Ovary (tissue), 3 donors: ENCODE results near the gene ARHGEF6.

Experiments
- POLR2A ChIP-seq: fragments of 450-650 bp; IDR thresholded peaks from one replicate; pipeline ENCODE4 v1.6.1; 2017; ENCODE audit warnings: antibody characterized with exemption, mild to moderate bottlenecking, moderate library complexity
- TF ChIP-seq, protein P1 (sequence below), 3 donors: fragments of 450-650 bp in 2 of 3; fragments of 200-600 bp in 1 of 3; IDR thresholded peaks; one replicate each; pipeline versions ENCODE4 v1.5.1 to v1.8.0; 2016 to 2022; ENCODE audit warnings: antibody characterized with exemption in 3 of 3, mild to moderate bottlenecking in 1 of 3
- donor health status: DM: no; HTN: no; CAD: no.

DNA sequence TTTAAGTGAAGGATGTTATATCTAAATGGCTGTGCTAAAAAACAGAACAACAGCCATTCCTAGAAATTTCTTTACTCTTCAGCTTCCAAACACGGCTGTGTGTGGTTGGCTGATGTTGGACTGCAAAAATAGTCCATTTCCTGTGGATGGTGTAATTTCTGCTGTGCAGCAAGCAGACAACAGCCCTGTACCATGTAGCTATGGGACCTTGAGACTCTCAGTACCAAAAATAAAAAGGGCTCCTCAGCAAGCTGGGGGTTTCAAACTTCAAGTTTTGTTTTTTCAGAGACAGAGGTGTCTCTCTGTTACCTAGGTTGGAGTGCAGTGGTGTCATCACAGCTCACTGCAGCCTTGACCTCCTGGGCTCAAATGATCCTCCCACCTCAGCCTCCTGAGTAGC lies 114.6 kb downstream of the ARHGEF6 start:
- TF ChIP-seq, protein P1, sequence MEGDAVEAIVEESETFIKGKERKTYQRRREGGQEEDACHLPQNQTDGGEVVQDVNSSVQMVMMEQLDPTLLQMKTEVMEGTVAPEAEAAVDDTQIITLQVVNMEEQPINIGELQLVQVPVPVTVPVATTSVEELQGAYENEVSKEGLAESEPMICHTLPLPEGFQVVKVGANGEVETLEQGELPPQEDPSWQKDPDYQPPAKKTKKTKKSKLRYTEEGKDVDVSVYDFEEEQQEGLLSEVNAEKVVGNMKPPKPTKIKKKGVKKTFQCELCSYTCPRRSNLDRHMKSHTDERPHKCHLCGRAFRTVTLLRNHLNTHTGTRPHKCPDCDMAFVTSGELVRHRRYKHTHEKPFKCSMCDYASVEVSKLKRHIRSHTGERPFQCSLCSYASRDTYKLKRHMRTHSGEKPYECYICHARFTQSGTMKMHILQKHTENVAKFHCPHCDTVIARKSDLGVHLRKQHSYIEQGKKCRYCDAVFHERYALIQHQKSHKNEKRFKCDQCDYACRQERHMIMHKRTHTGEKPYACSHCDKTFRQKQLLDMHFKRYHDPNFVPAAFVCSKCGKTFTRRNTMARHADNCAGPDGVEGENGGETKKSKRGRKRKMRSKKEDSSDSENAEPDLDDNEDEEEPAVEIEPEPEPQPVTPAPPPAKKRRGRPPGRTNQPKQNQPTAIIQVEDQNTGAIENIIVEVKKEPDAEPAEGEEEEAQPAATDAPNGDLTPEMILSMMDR (IDR thresholded peaks at IDR 0.05): no peak
- TF ChIP-seq POLR2A: no peak
